Stomach (tissue), 9 donors: ENCODE data around the gene STK35. TPM values are rescaled to one million over a fixed set of nuclear protein-coding genes. Genes with fewer than 3 reads are reported as not detected.

Experiments used
- DNase-seq, 2 donors: peaks; one replicate each; pipeline versions ENCODE4 v3.0.0 to v3.0.0-alpha.2; 2013 to 2019
- H3K27ac ChIP-seq, 5 donors: fragments of 200-600 bp in 4 of 5; sonication (generic) in 4 of 5; one replicate each; pipeline ENCODE4 v1.5.1; 2013 to 2019; ENCODE audit warnings: mild to moderate bottlenecking in 1 of 5, moderate library complexity in 1 of 5
- H3K27me3 ChIP-seq, 3 donors: fragments of 200-600 bp; sonication (generic); one replicate each; pipeline ENCODE4 v1.5.1; 2017 to 2019; ENCODE audit warnings: mixed run types in 1 of 3
- H3K36me3 ChIP-seq, 4 donors: fragments of 200-600 bp; sonication (generic); 1 replicate in 3 of 4; 2 replicates in 1 of 4; pipeline ENCODE4 v1.5.1; 2016 to 2019
- H3K4me1 ChIP-seq, 4 donors: fragments of 200-600 bp; sonication (generic); one replicate each; pipeline ENCODE4 v1.5.1; 2016 to 2019
- H3K4me3 ChIP-seq, 4 donors: fragments of 200-600 bp; sonication (generic) in 3 of 4; one replicate each; pipeline ENCODE4 v1.5.1; 2016 to 2019; ENCODE audit warnings: mild to moderate bottlenecking in 1 of 4
- H3K9me3 ChIP-seq, 4 donors: fragments of 200-600 bp; sonication (generic); one replicate each; pipeline ENCODE4 v1.5.1; 2016 to 2019
- CTCF ChIP-seq, 7 experiments: fragments of 450-650 bp in 4 of 7; fragments of 200-600 bp in 3 of 7; sonication (generic) in 3 of 7; IDR thresholded peaks; one replicate each; pipeline ENCODE4 v1.5.1; 2016 to 2019; ENCODE audit warnings: antibody characterized with exemption in 7 of 7, control low read depth in 2 of 7, mild to moderate bottlenecking in 1 of 7
- EP300 ChIP-seq: sonication (generic); formaldehyde crosslinking; IDR thresholded peaks from one replicate; pipeline ENCODE4 v1.6.1; 2017; ENCODE audit warnings: antibody characterized with exemption
- POLR2A ChIP-seq, 4 donors: fragments of 450-650 bp; IDR thresholded peaks; one replicate each; pipeline ENCODE4 v1.6.1; 2016; ENCODE audit warnings: antibody characterized with exemption in 4 of 4, control low read depth in 2 of 4, mild to moderate bottlenecking in 1 of 4, moderate library complexity in 1 of 4
- POLR2AphosphoS5 ChIP-seq, 3 donors: sonication (generic); formaldehyde crosslinking; IDR thresholded peaks; one replicate each; pipeline ENCODE4 v1.6.1; 2016; ENCODE audit warnings: antibody characterized with exemption in 3 of 3
- WGBS, 5 donors: extraction: QIAGEN DNeasy Blood & Tissue Kit in 3 of 5; methylation state at CpG; one replicate each; pipeline versions ENCODE4 v1.1.5 to v1.1.7; 2013 to 2018; 5-methylcytosine and 5-hydroxymethylcytosine counted together
- intact Hi-C: fragments of 100-400 bp; cut with DNase I; formaldehyde crosslinking; loops from one replicate; pipeline ENCODE4 v1.15.1; 2023; ENCODE audit warnings: low total_unique reads
- polyA plus RNA-seq, 3 donors: library from polyadenylated mRNA; stranded (reverse); fragments of 200-250 nt; gene quantifications; one replicate each; pipeline ENCODE4 v1.2.3, GENCODE V29; 2013
- total RNA-seq, 5 donors: library from RNA; depleted of rRNA; stranded (reverse); fragments of >200 nt; gene quantifications; one replicate each; pipeline versions ENCODE4 v1.1.0 to v1.2.3, GENCODE V29; 2014 to 2016
- donor health status: healthy with polysubstance abuse.
- donor health status: Bipolar disorder and iron deficiency.
- donor health status: healthy.

STK35 gene
- total and polyA plus RNA-seq, 8 donors, result 4.2 to 26.1 (median 9.1) TPM

- peaks cover 13 to 35% (median 20%) of the 10 kb centered on the region in 4 donors for H3K4me1 ChIP-seq
- H3K36me3 ChIP-seq, result peaks cover 8 to 52% (median 49%) of the 10 kb centered on the region in 4 donors
- no peak overlapping the region for H3K4me3 ChIP-seq
- TF ChIP-seq EP300, result no peak
- 91 to 95% (median 93%) methylated on average over 10 of the region's 10 CpGs for WGBS, 5 donors
- no peak overlapping the region for H3K27ac ChIP-seq
- H3K9me3 ChIP-seq, result no peaks in the 10 kb centered on the region
- H3K27me3 ChIP-seq, result no peaks in the 10 kb centered on the region
- DNase-seq, result no peak
- intact Hi-C loops, result no loop called here
Measured at GRCh38 chr20:2143594-2143993, 42.0 kb downstream of the STK35 start.

- Histone ChIP-seq H3K27ac (no peak overlapping the region), H3K4me1 (peaks cover 10 to 23% (median 13%) of the 10 kb centered on the region in 4 donors), H3K9me3 (no peaks in the 10 kb centered on the region), H3K36me3 (peaks cover 8 to 58% (median 55%) of the 10 kb centered on the region in 4 donors), H3K27me3 (no peaks in the 10 kb centered on the region), H3K4me3 (no peak overlapping the region)
- 90 to 96% (median 94%) methylated on average over 7 to 11 of the region's 11 CpGs for WGBS, 5 donors
- TF ChIP-seq POLR2A (IDR thresholded peaks at IDR 0.05) (no peak), EP300 (no peak), POLR2AphosphoS5 (IDR thresholded peaks at IDR 0.05) (no peak), CTCF (IDR thresholded peaks at IDR 0.05) (no peak)
- intact Hi-C loops, result no loop called here
- no peak for DNase-seq
Measured at GRCh38 chr20:2144850-2145249, 43.2 kb downstream of the STK35 start.

- peaks cover 8 to 58% (median 55%) of the 10 kb centered on the region in 4 donors for H3K36me3 ChIP-seq
- 93 to 98% (median 95%) methylated on average over 8 of the region's 8 CpGs for WGBS, 5 donors
Measured at GRCh38 chr20:2145376-2145775, 43.7 kb downstream of the STK35 start.

GRCh38 chr20:2146080-2146867 lies 44.6 kb downstream of the STK35 start:
- intact Hi-C loops, result no loop called here
- Histone ChIP-seq H3K27me3 (no peaks in the 10 kb centered on the region), H3K4me1 (peaks cover 9 to 20% (median 10%) of the 10 kb centered on the region in 4 donors), H3K4me3 (no peak overlapping the region), H3K9me3 (no peaks in the 10 kb centered on the region), H3K27ac (no peak overlapping the region), H3K36me3 (peaks cover 8 to 58% (median 55%) of the 10 kb centered on the region in 4 donors)
- no peak for DNase-seq
- 90 to 94% (median 92%) methylated on average over 16 to 18 of the region's 18 CpGs for WGBS, 5 donors
- TF ChIP-seq CTCF (IDR thresholded peaks at IDR 0.05) (no peak), POLR2AphosphoS5 (IDR thresholded peaks at IDR 0.05) (no peak), EP300 (no peak), POLR2A (IDR thresholded peaks at IDR 0.05) (no peak)

More at GRCh38 chr20:2145376-2145775, 43.7 kb downstream of the STK35 start:
- no peak for TF ChIP-seq POLR2A (IDR thresholded peaks at IDR 0.05)
- TF ChIP-seq EP300, result no peak
- no peak for TF ChIP-seq CTCF (IDR thresholded peaks at IDR 0.05)
- no peak for TF ChIP-seq POLR2AphosphoS5 (IDR thresholded peaks at IDR 0.05)
- no peak for DNase-seq
- Histone ChIP-seq H3K9me3 (no peaks in the 10 kb centered on the region), H3K4me1 (peaks cover 6 to 20% (median 8%) of the 10 kb centered on the region in 4 donors), H3K4me3 (no peak overlapping the region), H3K27me3 (no peaks in the 10 kb centered on the region), H3K27ac (no peak overlapping the region)
- intact Hi-C loops, result no loop called here

- DNase-seq, result no peak
- TF ChIP-seq CTCF (IDR thresholded peaks at IDR 0.05) (no peak), POLR2A (IDR thresholded peaks at IDR 0.05) (no peak), EP300 (no peak), POLR2AphosphoS5 (IDR thresholded peaks at IDR 0.05) (no peak)
- intact Hi-C loops, result no loop called here
- Histone ChIP-seq H3K4me1 (peaks cover 18 to 31% (median 22%) of the 10 kb centered on the region in 4 donors), H3K27ac (no peak overlapping the region), H3K4me3 (no peak overlapping the region), H3K36me3 (peaks cover 1 to 49% (median 45%) of the 10 kb centered on the region in 4 donors), H3K9me3 (no peaks in the 10 kb centered on the region), H3K27me3 (no peaks in the 10 kb centered on the region)
- WGBS, 5 donors, result 82 to 94% (median 92%) methylated on average over 6 of the region's 6 CpGs
Measured at GRCh38 chr20:2149507-2149906, 47.9 kb downstream of the STK35 start.
